ENCODE results near the gene SPSB4.

Gene SPSB4

DNA sequence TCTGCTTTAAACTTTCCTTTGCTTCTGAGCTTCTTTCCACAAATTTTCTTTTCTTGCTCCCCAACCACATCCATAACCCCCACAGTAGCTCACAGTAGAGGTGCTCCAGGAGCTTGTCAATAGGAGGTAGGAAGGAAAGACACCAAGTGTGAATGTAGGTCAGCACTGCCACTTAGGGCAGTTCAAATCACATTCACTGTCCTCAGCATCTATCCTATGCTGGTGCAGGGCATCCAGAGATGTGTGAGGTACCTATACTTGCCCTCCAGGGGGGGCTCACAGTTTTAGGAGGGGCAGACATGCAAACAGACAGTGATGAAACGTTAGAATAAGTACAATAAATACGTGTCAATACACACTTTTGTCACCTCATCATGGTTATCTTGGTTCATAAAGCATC is 1.5 kb upstream of the SPSB4 start:
- Histone ChIP-seq H3K9me2 (replicated peaks; ENCODE audit: insufficient read depth, low read length) (no peaks in the 10 kb centered on the region; the same call in 1 of the 2 replicates), H3K4me1 (ENCODE audit: low read length) (no peaks in the 10 kb centered on the region), H4K20me1 (ENCODE audit: insufficient read depth, low read length) (no peaks in the 10 kb centered on the region), H3K9ac (ENCODE audit: low read length) (no peak overlapping the region), H3K79me2 (ENCODE audit: low read length) (no peaks in the 10 kb centered on the region), H3K9me3 (replicated peaks; ENCODE audit: insufficient read depth, low read length) (no peaks in the 10 kb centered on the region), H2AFZ (ENCODE audit: low read length) (no peak overlapping the region), H3K4me3 (ENCODE audit: low read length) (no peak overlapping the region), H3K4me2 (ENCODE audit: low read depth, low read length) (no peak overlapping the region), H3F3A (ENCODE audit: insufficient read depth, low read length) (no peaks in the 10 kb centered on the region), H3K27ac (ENCODE audit: low read length) (no peak overlapping the region), H3K36me3 (replicated peaks; ENCODE audit: insufficient read depth, low read length) (no peaks in the 10 kb centered on the region), H3K27me3 (replicated peaks; ENCODE audit: insufficient read depth, low read length) (0 out of 2 replicates have a peak, but pooled peaks cover 5% of the 10 kb centered on the region)
- TF ChIP-seq EZH2phosphoT487 (IDR thresholded peaks at IDR 0.05; ENCODE audit: low read length) (no peak), EZH2 (optimal IDR thresholded peaks at IDR 0.05; ENCODE audit: low read depth, low read length) (no peak)
- TF ChIP-seq, protein P1, sequence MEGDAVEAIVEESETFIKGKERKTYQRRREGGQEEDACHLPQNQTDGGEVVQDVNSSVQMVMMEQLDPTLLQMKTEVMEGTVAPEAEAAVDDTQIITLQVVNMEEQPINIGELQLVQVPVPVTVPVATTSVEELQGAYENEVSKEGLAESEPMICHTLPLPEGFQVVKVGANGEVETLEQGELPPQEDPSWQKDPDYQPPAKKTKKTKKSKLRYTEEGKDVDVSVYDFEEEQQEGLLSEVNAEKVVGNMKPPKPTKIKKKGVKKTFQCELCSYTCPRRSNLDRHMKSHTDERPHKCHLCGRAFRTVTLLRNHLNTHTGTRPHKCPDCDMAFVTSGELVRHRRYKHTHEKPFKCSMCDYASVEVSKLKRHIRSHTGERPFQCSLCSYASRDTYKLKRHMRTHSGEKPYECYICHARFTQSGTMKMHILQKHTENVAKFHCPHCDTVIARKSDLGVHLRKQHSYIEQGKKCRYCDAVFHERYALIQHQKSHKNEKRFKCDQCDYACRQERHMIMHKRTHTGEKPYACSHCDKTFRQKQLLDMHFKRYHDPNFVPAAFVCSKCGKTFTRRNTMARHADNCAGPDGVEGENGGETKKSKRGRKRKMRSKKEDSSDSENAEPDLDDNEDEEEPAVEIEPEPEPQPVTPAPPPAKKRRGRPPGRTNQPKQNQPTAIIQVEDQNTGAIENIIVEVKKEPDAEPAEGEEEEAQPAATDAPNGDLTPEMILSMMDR (IDR thresholded peaks at IDR 0.05; ENCODE audit: low read length) = no peak; the same call in 1 of the 2 replicates
- no peak for DNase-seq

DNA sequence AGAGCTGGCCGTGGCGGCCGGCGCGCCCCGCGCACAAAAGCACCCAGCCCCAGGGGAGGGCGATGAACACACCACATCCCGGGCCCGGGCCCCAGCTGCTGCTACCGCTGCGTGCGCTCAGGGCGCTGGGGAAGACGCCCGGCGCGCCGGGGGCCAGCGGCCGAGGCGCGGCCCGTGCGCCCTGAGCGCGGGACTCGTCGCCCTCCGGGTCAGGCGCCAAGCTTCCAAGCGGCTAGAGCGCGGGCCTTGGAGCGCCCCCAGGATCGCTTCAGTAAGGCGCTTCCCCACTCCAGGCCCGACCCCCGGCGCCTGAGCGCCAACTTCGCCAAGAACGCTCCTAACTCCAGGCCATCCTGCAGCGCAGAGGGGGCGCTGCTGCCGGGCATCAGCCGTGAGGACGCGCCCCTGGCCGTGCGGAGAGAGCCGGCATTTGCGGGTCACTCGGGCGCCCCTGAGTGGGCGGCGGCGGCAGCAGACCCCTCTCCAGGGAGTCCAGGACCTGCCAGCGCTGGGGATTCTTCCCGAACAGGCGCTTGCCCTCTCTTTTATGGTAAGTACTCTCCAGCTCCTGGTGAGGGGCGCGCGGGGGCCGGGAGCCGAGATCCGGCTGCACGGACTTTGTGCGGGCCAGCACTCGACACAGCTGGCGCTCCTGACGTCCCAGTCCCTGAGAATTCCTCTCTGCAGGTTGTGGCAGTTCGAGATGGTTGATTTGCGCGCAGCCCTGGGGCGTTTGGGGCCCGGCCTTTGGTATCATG is 475 bp downstream of the SPSB4 start:
- Histone ChIP-seq H3K9ac (ENCODE audit: low read length) (no peak overlapping the region), H3K9me2 (replicated peaks; ENCODE audit: insufficient read depth, low read length) (no peaks in the 10 kb centered on the region), H3F3A (ENCODE audit: insufficient read depth, low read length) (no peaks in the 10 kb centered on the region), H3K4me1 (ENCODE audit: low read length) (no peaks in the 10 kb centered on the region), H3K36me3 (replicated peaks; ENCODE audit: insufficient read depth, low read length) (no peaks in the 10 kb centered on the region), H3K79me2 (ENCODE audit: low read length) (no peaks in the 10 kb centered on the region), H2AFZ (ENCODE audit: low read length) (no peak overlapping the region), H3K9me3 (replicated peaks; ENCODE audit: insufficient read depth, low read length) (no peaks in the 10 kb centered on the region), H3K4me2 (ENCODE audit: low read depth, low read length) (no peak overlapping the region), H3K27me3 (replicated peaks; ENCODE audit: insufficient read depth, low read length) (0 out of 2 replicates have a peak, but pooled peaks cover 5% of the 10 kb centered on the region), H4K20me1 (ENCODE audit: insufficient read depth, low read length) (no peaks in the 10 kb centered on the region), H3K27ac (ENCODE audit: low read length) (no peak overlapping the region), H3K4me3 (ENCODE audit: low read length) (no peak overlapping the region)
- DNase-seq = no peak
- no peak for TF ChIP-seq EZH2 (optimal IDR thresholded peaks at IDR 0.05; ENCODE audit: low read depth, low read length)
- no peak for TF ChIP-seq EZH2phosphoT487 (IDR thresholded peaks at IDR 0.05; ENCODE audit: low read length)
- TF ChIP-seq, protein P1 (IDR thresholded peaks at IDR 0.05; ENCODE audit: low read length) = no peak

DNA sequence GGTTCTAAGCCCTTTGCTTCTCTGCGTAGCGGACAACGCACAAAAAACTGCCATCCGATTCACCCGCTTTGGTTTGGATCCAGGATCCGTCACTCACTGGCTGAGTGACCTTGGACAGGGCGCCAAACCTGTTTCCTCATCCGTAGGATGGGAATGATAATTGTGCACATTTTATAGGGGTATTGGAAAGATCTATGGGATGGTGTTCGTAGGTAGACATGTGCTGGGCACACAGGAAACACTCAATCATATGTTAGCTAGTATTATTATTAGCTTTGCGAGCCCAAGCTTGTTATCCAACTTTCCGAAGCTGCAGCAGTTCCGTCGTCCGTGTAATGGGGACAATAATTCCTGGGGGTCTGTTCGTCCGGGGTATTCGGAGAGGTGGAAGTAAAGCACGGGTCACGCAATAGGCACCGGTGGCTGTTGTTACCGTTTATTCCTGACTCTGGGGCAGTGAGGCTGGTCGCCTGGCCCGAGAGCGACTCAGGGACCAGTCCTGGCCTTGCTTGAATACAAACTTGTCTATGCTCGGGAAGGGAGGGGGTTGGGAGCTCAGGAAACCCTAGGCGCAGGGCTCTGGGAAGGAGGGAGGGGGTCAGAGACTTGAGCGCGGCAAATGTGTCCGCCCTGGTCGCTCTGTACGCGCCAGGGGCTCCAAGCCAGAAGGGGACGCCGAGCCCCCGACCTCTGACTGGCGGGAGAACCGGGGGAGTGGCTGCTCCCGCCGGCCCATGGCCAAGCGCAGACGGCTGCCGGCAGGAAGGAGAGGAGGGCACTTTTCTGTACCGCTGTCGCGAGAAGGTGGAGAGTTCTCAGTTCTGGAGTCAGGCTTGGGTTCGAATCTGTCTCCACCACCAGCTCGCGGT is 1.3 kb downstream of the SPSB4 start:
- H3K79me2 ChIP-seq (ENCODE audit: low read length) = no peaks in the 10 kb centered on the region
- no peak overlapping the region for H2AFZ ChIP-seq (ENCODE audit: low read length)
- H3F3A ChIP-seq (ENCODE audit: insufficient read depth, low read length) = no peaks in the 10 kb centered on the region
- no peaks in the 10 kb centered on the region for H3K4me1 ChIP-seq (ENCODE audit: low read length)
- no peak for DNase-seq
- H3K9me2 ChIP-seq (replicated peaks; ENCODE audit: insufficient read depth, low read length) = no peaks in the 10 kb centered on the region
- H3K9ac ChIP-seq (ENCODE audit: low read length) = no peak overlapping the region
- no peak overlapping the region for H3K4me3 ChIP-seq (ENCODE audit: low read length)
- TF ChIP-seq EZH2phosphoT487 (IDR thresholded peaks at IDR 0.05; ENCODE audit: low read length) (no peak), EZH2 (optimal IDR thresholded peaks at IDR 0.05; ENCODE audit: low read depth, low read length) (no peak)
- TF ChIP-seq, protein P1 (IDR thresholded peaks at IDR 0.05; ENCODE audit: low read length) = no peak
- H3K36me3 ChIP-seq (replicated peaks; ENCODE audit: insufficient read depth, low read length) = no peaks in the 10 kb centered on the region
- H4K20me1 ChIP-seq (ENCODE audit: insufficient read depth, low read length) = no peaks in the 10 kb centered on the region
- H3K9me3 ChIP-seq (replicated peaks; ENCODE audit: insufficient read depth, low read length) = no peaks in the 10 kb centered on the region
- no peak overlapping the region for H3K4me2 ChIP-seq (ENCODE audit: low read depth, low read length)
- no peak overlapping the region for H3K27ac ChIP-seq (ENCODE audit: low read length)
- 0 out of 2 replicates have a peak, but pooled peaks cover 5% of the 10 kb centered on the region for H3K27me3 ChIP-seq (replicated peaks; ENCODE audit: insufficient read depth, low read length)

Data from MM.1S (cell line).